GM21381 (cell line): Measurements from ENCODE around the gene MBOAT1.

ENCODE experiments used
- ATAC-seq: cut with Tn5 transposase; IDR thresholded peaks from one replicate; pipeline ENCODE4 v1.9.1; 2021; ENCODE audit warnings: mild to moderate bottlenecking, moderate library complexity; ENCODE audit not compliant: unreplicated experiment

Gene MBOAT1

DNA sequence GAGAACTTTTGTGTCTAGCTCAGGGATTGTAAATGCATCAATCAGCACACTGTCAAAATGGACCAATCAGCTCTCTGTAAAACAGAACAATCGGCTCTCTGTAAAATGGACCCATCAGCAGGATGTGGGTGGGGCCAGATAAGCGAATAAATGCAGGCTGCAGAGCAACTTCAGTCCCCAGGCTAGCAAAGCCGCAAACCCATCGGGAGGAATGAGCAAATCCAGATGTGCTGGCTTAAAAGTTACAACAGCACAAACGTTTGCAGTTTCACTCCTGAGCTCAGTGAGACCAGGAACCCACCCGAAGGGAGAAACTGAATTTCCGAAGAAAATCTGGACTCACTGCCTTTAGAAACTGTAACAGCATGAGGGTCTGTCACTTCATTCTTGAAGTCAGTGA, 21.9 kb upstream of the MBOAT1 start:
- ATAC-seq, result no peak

DNA sequence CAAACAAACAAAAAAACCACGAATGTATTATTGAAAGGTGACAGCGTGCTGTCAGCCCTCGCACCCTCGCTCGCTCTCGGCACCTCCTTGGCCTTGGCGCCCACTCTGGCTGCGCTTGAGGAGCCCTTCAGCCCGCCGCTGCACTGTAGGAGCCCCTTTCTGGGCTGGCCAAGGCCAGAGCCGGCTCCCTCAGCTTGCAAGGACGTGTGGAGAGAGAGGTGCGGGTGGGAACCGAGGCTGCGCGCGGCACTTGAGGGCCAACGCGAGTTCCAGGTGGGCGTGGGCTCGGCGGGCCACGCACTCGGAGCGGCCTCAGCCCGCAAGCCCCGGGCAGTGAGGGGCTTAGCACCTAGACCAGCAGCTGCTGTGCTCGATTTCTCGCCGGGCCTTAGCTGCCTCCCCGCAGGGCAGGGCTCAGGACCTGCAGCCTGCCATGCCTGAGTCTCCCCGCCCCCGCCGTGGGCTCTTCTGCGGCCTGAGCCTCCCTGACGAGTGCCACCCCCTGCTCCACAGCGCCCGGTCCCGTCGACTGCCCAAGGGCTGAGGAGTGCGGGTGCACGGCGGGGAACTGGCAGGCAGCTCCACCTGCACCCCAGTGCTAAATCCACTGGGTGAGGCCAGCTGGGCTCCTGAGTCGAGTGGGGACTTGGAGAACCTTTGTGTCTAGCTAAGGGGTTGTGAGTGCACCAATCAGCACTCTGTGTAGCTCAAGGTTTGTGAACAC, 20.9 kb upstream of the MBOAT1 start:
- no peak for ATAC-seq

GRCh38 chr6:20232188-20232587, 19.9 kb upstream of the MBOAT1 start:
- ATAC-seq, result no peak

DNA sequence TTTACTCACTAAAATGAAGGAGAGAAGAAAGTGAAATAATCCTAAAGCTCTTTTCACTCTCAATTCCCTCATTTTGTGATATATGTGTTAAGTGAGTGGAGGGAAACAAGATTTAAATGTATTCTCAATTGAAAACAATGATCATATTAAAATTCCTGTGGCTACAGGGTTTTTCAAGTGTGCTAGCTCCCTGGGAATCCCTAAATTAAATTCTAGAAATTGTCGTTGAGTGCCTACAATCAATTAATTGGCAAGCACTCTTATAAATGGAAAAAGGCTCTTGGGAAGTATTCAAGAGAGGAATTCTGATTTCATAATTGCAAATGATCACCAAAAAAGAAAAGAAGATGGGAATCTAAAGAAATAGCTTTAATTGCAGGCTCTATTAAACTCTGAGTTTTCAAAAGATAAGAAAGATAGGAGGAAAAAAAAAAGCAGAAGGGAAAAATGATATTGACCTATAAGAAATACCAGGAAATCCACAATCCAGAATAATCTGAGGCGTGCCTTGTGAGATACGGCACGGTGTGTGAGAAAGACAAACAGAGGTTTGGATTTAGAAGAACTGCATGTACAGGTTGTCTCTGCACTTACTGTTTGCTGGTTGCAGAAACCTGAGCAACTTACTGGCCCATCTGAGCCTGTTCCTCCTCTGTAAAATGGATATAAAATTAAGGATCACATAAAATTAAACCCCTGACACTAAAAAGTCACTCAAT, 18.3 kb upstream of the MBOAT1 start:
- ATAC-seq, result no peak

DNA sequence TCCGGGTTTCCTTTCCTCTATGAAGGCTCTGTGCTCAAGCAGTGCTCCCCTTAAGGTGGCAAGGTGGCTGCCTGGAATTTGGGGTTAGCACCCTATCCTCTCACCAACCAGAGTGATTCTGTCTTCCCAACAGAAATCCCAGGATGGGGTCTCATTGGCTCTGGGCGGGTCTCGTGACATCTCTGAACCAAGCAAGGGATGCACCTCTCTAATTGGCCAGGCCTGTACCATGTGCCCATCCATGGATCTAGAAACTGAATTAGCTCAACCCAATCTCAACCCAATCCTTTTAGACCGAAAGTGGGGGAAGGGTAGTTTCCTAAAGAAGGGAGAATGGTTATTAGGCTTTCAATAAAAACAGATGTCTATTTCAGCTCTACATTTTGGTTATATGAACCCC, 17.6 kb upstream of the MBOAT1 start:
- no peak for ATAC-seq

DNA sequence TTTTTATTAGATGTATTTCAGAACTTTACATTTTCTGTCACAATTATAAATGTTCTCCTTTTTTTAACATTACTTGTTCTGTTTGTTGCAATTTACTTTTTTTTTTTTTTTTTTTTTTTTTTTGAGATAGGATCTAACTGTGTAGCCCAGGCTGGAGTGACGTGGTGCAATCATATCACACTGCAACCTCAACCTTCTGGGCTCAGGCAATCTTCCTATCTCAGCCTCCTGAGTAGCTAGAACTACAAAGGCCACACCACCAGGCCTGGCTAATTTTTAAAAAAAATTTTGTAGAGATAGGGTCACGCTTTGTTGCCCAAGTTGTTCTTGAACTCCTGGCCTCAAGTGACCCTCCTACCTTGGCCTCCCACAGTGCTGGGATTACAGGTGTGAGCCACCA, 15.1 kb upstream of the MBOAT1 start:
- no peak for ATAC-seq

DNA sequence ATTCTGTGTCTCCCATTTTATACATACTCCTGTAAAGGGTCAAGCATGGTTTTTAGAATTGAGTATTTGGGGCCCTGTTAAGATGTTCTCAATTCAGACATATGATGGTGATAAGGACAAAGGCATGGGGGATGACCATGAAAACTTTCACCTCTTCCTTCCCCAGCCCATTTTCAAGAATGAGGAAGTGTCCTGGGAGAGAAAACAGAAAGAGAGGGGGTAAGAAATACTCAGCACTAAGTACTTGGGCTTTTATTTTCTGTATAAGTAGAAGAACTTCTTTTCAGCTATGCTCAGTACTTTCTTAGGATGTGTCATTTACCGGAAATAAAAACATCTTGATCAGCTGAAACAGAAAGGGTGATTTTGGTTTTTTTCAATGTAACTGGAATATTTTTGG, 10.9 kb upstream of the MBOAT1 start:
- no peak for ATAC-seq

DNA sequence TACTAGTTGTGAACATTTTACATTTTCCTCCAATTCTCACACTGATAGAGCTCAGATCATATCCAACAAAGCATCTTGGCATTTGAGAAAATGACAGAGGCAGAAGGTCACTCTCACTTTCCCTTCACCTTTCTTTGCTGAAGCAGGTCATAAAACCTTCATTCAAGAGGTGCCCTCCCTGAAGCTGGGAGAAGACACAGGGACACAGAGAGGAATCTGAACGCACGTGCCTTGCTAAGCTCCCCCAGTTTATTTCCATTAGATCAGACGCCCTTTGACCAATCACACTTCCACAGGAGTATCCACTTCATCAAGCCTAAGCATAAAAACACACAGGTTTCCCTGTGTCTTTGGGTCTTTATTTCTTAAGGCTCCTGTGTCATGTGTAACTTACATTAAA, 9.2 kb upstream of the MBOAT1 start:
- no peak for ATAC-seq

DNA sequence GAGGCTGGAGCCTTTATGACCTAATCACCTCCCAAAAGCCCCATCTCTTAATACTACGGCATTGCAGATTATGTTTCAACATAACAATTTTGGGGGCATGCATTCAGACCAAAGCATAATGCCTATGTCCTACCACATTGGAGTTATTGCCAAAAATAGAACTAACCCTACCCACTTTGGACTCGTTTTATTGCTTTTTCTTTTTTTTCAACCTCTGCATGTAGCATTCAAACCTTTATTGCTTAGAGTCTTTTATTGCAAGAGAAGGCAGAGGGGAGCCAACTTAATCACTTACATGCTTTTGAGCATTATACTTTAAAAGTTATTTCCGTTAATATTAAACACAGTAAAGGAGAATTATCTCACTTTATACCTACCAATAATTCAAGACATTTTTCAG, 8.1 kb upstream of the MBOAT1 start:
- ATAC-seq, result no peak

GRCh38 chr6:20217891-20218290, 5.6 kb upstream of the MBOAT1 start:
- ATAC-seq, result no peak

GRCh38 chr6:20217324-20217855, 5.1 kb upstream of the MBOAT1 start:
- no peak for ATAC-seq

GRCh38 chr6:20215310-20215709, 3.0 kb upstream of the MBOAT1 start:
- ATAC-seq, result no peak

DNA sequence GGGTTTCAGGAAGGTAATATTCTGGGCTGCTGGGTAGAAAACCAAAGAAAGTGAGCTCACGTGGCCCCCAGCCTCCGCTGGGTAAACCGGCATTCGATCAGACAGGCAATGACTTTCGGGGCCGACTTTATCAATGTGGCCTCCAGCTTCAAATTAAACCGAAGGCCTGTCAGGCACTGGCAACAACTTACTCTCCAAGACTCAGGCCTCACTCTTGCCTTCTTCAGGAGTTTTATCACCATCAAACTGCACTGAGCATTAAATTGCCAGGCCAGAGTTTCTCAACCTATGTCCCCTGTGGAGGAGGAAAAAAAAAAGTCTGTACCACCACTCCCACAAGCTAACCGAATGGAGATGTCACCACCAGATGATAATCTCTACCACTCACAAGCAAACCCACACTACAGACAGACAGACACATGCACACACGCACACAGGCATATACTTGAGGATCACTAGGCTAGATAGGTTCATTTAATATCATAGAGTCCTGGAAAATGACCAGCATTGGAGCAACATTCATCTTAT, 1.1 kb upstream of the MBOAT1 start:
- ATAC-seq, result no peak

DNA sequence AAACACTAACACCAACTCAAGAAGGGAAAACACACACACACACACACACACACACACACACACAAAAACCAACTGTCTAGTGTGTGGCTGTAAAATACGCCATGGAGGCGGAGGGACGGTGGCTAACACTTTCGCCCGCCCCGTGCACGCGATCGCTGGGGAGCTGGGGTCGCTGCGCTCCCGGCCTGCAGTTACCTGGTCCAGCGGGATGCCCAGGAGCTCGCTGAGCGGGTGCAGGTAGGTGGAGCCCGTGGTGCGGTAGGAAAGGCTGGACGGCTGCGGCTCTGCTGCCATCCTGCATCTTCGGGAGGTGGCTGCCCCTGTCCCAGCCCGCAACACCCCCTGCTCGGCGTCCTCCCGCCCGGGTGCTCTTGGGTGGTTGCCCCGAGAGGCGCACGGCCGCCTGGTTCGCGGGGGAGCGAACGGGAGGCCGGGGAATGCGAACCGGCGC, 303 bp downstream of the MBOAT1 start:
- ATAC-seq, result peak; percentile 20

DNA sequence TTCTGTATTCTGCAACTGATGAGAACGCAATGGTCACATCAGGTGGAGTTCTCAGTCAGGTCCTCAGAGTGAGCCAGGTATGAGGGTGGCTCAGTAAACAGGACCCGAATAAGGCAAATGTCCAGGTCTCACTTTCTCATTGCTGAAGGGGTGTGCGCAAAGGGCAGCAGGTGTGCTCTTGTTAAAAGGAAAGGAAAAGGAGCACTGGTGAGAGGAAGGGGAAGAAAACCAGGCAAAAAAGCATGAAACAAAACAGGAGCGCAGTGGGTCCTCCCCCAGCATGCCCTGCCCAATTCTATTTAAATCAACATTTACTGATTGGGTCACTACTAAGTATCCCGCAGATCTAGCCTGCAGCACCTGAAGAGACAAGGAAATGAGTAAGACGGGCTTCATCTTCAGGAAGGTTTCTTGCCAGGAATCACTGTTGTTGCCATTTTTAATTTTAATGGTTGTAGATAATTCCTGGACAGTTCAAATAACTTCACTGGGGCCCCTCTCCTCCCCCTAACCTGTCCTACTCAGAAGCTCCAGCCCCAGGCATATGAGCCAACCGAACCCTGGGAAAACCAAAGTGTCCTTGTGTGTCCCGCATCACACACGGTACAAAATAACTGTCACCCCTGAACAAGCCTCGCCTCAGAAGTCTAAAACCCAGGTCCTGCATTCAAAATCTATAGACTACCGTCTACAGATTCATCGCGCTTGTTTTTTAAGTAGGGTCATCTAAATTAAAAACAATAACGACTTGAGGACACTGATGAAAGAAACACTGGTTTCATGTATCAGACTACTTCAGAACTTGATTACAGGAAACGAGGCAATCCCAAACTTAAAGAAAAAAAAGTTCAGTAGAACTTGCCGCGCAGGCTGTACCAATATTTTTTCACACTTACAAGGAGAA, 980 bp downstream of the MBOAT1 start:
- no peak for ATAC-seq

GRCh38 chr6:20210158-20210557, 2.1 kb downstream of the MBOAT1 start:
- no peak for ATAC-seq

DNA sequence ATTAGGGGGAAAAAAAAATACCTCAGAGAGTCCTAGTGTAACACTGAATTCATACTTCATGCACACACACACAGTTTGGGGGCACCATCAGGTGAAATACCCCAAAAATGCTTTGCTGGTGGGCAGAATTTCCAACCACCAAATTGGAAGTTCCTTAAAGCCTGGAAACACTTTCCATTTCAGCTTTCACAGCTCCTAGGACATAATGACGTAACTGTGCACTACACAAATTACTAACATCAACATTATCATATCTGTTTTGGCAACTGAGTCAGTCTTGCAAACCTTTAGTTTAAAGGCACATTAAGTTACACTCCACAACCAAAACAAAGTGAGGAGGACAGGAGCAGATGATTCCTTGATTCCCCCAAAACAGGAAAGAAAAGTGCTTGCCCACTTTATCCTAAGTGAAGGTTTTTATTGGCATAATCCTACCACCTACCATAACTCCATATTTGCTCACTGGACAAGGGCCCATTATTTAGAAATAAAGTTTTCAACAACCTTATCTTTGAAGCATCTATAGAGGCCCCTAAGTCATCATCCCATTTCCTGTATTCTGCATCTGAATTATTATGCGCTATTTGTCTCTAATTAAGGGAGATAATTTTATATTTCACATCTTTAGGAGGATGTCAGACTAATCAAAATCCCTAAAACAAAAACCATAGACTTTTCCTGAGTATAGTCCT, 3.4 kb downstream of the MBOAT1 start:
- ATAC-seq, result no peak

- no peak for ATAC-seq
These were observed 5.2 kb downstream of the MBOAT1 start for GRCh38 chr6:20207088-20207418.

- ATAC-seq, result no peak
These were observed 6.5 kb downstream of the MBOAT1 start for GRCh38 chr6:20205722-20206161.

DNA sequence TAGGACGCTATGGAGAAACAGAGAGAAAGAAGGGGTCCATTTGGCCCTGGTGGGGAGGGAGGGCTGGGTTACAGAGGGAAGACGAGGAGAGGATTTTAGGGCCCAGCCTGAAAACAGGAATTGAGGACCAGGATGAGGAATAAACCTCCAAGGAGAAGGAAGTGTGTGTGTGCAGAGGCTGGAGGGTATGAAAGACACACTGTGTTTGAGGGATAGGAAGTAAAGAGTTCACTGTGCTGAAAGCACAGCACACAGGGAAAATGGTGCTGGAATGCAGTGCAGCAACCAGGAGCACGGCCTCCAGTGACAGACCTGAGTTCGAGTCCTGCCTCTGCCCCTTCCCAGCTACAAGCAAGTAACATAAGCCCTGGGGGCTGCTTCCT, 7.8 kb downstream of the MBOAT1 start:
- ATAC-seq, result no peak
